ENCODE data around the gene GP5.

The GP5 gene

DNA sequence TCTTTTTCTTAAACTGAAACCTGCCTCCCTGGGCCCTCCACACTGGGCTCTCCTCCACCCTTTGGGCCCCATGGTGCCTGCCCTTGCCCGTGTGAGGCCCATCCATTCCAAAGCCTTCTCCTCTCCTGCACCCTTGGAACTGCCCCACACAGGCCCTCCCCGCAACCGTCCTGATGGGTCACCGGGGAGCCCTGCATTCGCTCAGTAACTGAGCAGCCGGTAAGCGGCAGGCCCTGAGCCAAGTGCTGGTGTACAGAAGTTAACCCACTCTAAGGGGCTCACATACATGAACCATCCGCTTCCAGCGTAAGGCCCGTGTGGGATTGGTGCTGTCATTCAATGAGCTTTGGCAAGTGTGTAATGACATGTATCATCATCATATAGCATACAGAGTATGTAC, 24.1 kb downstream of the GP5 start:
- DNase-seq, result no peak

- no peak for DNase-seq
These were observed 25.2 kb downstream of the GP5 start for GRCh38 chr3:194373899-194374298.

GRCh38 chr3:194373028-194373427, 26.0 kb downstream of the GP5 start:
- DNase-seq, result no peak

DNA sequence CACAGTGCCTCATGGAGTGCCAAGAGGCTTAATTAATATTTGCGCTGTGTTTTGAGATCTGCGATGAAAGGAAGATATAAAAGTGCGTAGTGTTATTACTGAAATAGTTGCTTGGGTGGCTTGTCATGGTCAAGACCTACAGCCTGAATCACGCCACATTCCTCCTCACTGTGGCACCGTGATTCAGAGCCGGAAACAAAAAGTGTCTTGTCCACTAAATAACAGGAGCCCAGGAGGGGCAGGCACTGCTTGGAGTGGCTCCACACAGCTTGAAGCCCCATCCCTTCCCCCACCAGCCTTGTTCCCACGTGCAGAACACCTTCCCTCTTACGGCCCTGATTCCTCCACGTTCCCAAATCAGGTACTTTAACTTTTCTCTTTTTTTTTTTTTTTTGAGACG, 28.3 kb downstream of the GP5 start:
- no peak for DNase-seq

GRCh38 chr3:194369522-194370279, 29.4 kb downstream of the GP5 start, which contains the start of gene LRRC15:
LRRC15 (minus strand) TSS chr3:194369743; CDS start chr3:194361043, 8,700 bp downstream.
- DNase-seq, result no peak

- no peak for DNase-seq
These were observed 30.1 kb downstream of the GP5 start for GRCh38 chr3:194368918-194369317.

DNA sequence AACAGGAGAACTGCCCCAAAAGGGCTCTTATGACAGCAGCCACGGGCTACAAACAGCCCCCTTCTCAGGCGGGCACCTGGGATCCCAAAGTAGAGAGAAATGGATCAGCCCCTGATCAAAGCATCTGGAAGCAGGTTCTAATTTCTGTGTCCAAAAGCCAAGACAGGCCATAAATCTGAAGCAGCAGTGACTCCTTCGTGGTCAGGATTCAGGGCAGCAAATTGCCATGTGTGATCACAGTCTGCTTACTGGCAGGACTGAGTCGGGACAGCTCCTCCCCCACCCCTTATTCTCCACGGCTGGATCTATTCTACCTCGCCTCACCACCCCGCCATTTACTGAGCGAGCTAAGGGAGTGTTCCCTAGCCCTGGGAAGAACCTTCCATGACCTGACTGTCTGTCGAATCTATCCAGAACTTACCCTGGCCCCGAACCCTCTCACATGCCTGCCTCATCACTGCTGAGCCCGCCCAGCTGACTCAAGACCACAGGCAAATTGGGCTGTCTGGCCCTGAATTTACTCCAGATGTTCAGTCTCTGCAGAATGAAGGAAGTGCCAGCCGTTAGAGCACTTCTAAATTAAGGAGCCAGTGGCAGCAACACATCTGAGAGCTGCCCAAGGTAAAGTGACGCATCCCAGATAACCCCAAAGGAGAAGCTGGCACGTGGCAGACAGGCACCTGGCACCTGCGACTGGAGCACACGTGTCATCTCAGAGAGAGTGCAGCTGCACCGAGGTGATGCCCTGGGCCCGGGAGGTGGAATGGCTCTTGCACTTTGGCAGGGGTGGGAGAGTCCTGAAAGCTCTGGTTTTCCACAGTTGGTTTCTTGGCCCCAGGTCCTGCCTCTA, 30.8 kb downstream of the GP5 start:
- no peak for DNase-seq

GRCh38 chr3:194365978-194366490, 33.0 kb downstream of the GP5 start:
- no peak for DNase-seq

DNA sequence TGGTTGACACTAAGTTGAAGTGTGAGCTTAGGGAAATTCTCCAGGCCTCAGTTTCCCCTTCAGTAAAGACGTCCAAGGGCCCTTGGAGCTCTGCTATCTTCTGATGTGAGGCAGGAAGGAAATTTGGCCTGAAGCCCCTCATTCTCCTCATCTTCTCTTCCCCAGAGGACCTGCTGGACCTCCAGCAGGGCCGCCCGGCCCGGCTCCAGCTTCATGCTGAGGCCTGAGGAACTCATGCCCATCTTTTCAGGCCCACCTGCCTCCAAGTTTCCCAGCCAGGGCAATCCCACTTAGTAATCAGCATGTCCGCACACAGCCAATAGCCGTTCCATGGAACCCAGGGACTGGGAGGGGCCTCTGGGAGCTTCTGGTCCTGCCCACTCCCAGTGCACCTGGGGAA, 33.5 kb downstream of the GP5 start:
- DNase-seq, result no peak

GRCh38 chr3:194364652-194365434, 34.2 kb downstream of the GP5 start:
- DNase-seq, result peak; percentile 98

DNA sequence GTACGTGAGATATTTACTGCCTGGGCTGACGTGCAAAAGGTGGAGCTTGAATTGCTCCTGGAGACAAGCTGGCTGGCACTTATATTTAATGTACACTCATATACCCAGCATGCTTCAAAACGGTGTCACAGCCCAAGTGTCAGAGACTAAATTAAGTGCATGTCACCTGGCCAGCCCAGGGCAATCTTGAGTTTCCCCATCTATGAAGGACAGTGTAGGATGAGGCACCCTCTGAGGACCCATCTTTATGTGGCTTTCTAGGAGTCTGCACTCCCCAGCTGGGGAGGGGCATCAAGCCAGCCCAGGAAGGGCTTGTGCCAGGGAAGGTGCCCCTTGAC, 34.8 kb downstream of the GP5 start:
- DNase-seq, result no peak

- DNase-seq, result no peak
These were observed 38.5 kb downstream of the GP5 start for GRCh38 chr3:194360568-194360967.

DNA sequence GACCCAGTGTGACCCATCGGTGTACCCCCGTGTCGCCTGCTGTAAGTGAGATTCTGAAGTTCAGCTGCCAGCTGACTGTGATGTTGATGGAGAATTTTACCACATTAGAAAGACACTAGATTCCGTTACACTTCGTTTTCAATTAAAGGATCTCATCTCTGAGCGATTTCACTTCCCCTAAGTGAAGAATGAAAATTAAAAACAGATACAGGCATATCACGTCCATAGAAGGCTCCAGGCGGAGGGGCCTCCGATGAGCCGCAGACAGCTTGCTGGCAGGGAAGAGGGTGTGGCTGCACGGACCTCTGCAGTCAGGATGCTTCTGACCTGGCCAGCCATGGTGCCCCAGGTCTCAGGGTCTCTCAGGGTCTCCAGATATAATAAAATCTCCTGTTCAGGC, 41.4 kb downstream of the GP5 start:
- DNase-seq, result no peak

DNA sequence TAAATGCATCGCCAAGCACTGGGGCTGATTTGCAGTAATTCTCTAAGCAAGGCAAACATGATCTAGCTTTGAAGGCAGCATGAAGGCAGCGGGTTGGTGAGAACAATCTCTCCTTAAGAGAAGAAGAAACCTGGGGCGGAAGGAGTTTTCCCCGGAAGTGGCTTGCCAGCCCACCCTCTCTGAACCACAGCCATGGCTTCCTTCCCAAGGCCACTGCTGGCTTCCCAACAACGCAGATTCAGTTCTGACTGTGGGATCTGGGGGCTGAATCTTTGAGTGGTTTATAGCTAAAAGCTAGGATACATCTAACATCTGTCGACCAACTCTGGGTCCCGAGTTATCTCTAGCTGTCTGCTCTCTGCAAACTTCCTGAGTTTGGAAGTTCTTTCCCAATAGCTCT, 43.7 kb downstream of the GP5 start:
- DNase-seq, result no peak

GRCh38 chr3:194354315-194354714, 44.8 kb downstream of the GP5 start:
- no peak for DNase-seq

DNA sequence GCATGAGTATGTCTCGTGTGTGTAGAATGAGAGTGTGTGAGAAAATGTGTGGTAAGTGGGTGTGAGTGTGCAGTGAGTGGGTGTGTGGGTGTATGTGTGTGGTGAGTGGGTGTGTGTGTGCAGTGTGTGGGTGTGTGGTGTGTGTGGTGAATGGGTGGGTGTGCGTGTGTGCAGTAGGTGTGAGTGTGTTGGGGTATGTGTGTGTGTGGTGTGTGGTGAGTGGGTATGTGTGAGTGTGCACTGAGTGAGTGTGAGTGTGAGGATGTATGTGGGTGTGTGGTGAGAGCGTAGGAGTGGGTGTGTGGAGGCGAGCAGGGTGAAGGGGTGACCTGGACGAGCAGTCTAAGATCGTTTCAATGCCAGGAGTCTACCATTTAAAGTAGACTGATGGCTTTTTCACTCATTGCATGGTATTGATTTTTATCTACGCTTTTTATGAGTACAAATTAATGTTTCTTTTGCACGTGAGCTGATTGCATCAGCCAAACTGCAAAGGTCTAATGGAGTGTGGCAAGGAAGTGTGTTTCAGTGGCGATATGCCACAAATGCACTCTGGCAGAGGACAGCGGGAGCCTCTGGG, 46.3 kb downstream of the GP5 start:
- no peak for DNase-seq

- DNase-seq, result no peak
These were observed 47.0 kb downstream of the GP5 start for GRCh38 chr3:194351952-194352536.

GRCh38 chr3:194351080-194351672, 47.9 kb downstream of the GP5 start, which contains the start of gene CPN2:
CPN2 (minus strand) TSS chr3:194351328; CDS start chr3:194342702, 8,626 bp downstream.
- DNase-seq, result no peak

DNA sequence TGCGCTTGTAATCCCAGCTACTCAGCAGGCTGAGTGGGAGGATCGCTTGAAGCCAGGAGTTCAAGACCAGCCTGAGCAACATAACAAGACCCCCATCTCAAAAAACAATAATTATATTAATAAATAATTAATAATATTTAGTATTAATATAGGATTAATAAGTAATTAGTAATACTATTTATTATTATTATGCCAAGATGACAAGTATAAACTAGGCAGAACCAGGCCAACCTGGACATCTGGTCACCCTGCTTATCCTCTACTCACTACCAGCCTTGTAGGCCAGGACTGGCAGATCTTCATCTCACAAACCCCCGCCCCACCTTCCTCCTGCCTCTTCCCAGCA, 48.4 kb downstream of the GP5 start:
- DNase-seq, result no peak

DNA sequence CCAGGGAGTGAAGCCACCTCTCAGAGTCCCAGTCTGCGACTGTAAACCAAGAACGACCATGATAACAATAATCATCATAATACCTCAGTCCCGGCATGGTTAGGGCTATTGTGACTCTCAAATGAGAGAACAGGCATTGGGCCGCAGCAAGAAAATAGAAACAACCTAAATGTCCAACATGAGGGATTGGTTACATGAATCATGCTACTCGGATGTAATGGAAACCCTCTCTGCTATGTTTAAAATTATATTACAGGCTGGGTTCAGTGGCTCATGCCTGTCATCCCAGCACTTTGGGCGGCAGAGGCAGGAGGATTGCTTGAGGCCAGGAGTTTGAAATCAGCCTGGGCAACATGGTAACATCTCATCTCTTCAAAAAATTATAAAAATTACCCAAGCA, 50.7 kb downstream of the GP5 start:
- no peak for DNase-seq

DNA sequence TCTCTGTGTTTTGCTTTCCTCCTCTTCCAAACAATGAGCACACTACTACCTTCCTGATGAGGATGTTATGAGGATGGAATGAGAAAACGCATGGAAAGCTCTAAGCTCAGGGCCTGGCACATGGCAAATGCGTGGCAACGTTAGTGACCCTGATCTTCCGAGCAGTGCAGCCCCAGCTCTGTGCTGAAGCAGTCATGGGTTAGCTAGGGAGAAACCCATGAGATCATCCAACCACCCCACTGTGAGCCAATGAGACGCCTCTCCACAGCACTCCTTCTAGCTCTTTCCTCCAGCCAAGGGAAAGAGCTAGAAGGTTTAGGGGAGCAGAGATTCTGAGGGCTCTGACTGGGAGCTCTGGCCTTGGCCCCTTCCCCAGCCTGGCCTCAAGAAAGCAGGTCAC, 52.4 kb downstream of the GP5 start:
- DNase-seq, result no peak

GRCh38 chr3:194346035-194346434, 53.0 kb downstream of the GP5 start:
- no peak for DNase-seq

Data from NCI-H2081 treated with DMSO at 0.1 percent for 48 hours (cell line).